K562 (cell line): ENCODE data around the gene SHANK3. TPM values are rescaled to one million over a fixed set of nuclear protein-coding genes. Genes with fewer than 3 reads are reported as not detected.

Experiments used
- ATAC-seq: fragments of 200-7000 bp; cut with Tn5 transposase; 3 replicates; pipeline ENCODE4 v1.9.1; 2020; ENCODE audit warnings: moderate library complexity
- BruUV-seq: library from RNA; stranded (reverse); fragments of 400-500 nt; replicated peaks from 2 replicates; lab custom pipeline; 2021; lab: Mats Ljungman, UMichigan
- CTCF ChIA-PET: fragments of 300-600 bp; formaldehyde crosslinking; extraction: SDS; loops from one replicate; lab custom pipeline; 2021; ENCODE audit warnings: low intra/inter-chr PET ratio; lab: Yijun Ruan, JAX
- POLR2A ChIA-PET: fragments of 300-600, 350-650 bp; sonication (Branson Sonifier 250); formaldehyde crosslinking; extraction: SDS; loops from one replicate; lab custom pipeline; 2021; ENCODE audit warnings: antibody characterized with exemption, inconsistent platforms; lab: Yijun Ruan, JAX
- DNase-seq, 4 experiments: peaks; one replicate each; pipeline versions ENCODE4 v3.0.0 to v3.0.0-alpha.2; 2011 to 2018; ENCODE audit warnings: low spot score in 3 of 4, mixed read lengths in 3 of 4; ENCODE audit errors: extremely low read depth in 1 of 4
- FAIRE-seq: peaks from 2 replicates; lab custom pipeline; 2011; peaks lifted over from hg19 to GRCh38; lab: Jason Lieb, UNC
- H2AFZ ChIP-seq: 2 replicates; pipeline ENCODE4 v1.6.0; 2011; ENCODE audit warnings: low read depth, low read length, control low read depth, inconsistent platforms
- H3K27ac ChIP-seq: fragments of 200-600 bp; 3 replicates; pipeline ENCODE4 v1.8.0; 2011; ENCODE audit warnings: low read depth, mild to moderate bottlenecking, control low read depth, inconsistent platforms, low read length, moderate library complexity, mixed read lengths; ENCODE audit errors: extremely low read depth
- H3K27me3 ChIP-seq, 2 experiments: fragments of 300-600 bp in 1 of 2; 2 replicates in 1 of 2; 3 replicates in 1 of 2; pipeline versions ENCODE4 v1.6.0 to v1.8.0; 2011; ENCODE audit warnings: inconsistent platforms in 2 of 2, low read length in 2 of 2, mild to moderate bottlenecking in 1 of 2, mixed read lengths in 1 of 2, moderate library complexity in 1 of 2; ENCODE audit not compliant: control insufficient read depth in 2 of 2, insufficient read depth in 2 of 2
- H3K36me3 ChIP-seq: fragments of 300-600 bp; 3 replicates; pipeline ENCODE4 v1.8.0; 2011; ENCODE audit warnings: mild to moderate bottlenecking, low read length, inconsistent platforms; ENCODE audit not compliant: control insufficient read depth, insufficient read depth
- H3K4me1 ChIP-seq, 2 experiments: fragments of 200-600 bp in 1 of 2; replicated peaks in 1 of 2; 2 replicates in 1 of 2; 3 replicates in 1 of 2; pipeline versions ENCODE4 v1.5.1 to v1.8.0; 2011; ENCODE audit warnings: inconsistent platforms in 2 of 2, low read length in 2 of 2, mild to moderate bottlenecking in 1 of 2, mixed read lengths in 1 of 2, moderate library complexity in 1 of 2; ENCODE audit not compliant: control insufficient read depth in 2 of 2, insufficient read depth in 2 of 2
- H3K4me2 ChIP-seq: 2 replicates; pipeline ENCODE4 v1.6.1; 2011; ENCODE audit warnings: low read length, control low read depth, inconsistent platforms, mixed read lengths; ENCODE audit not compliant: insufficient read depth
- H3K4me3 ChIP-seq: fragments of 200-600 bp; sonication (generic), shearing (Covaris generic); 2 replicates; pipeline ENCODE4 v1.5.1; 2016; ENCODE audit warnings: control low read depth, inconsistent platforms
- H3K79me2 ChIP-seq: fragments of 200-600 bp; 3 replicates; pipeline ENCODE4 v1.8.0; 2011; ENCODE audit warnings: low read length, inconsistent platforms; ENCODE audit not compliant: control insufficient read depth, insufficient read depth
- H3K9ac ChIP-seq, 2 experiments: 2 replicates each; pipeline versions ENCODE4 v1.6.0 to v1.6.1; 2011; ENCODE audit warnings: low read depth in 2 of 2, low read length in 2 of 2, control low read depth in 1 of 2, inconsistent platforms in 1 of 2, mild to moderate bottlenecking in 1 of 2, mixed read lengths in 1 of 2; ENCODE audit not compliant: insufficient read depth in 1 of 2
- H3K9me1 ChIP-seq: one replicate; pipeline ENCODE4 v1.6.0; 2011; ENCODE audit warnings: inconsistent platforms, mild to moderate bottlenecking, low read length, moderate library complexity; ENCODE audit not compliant: control insufficient read depth, insufficient read depth
- H3K9me3 ChIP-seq: replicated peaks from 2 replicates; pipeline ENCODE4 v1.5.1; 2011; ENCODE audit warnings: low read depth, low read length, inconsistent platforms; ENCODE audit not compliant: control insufficient read depth, insufficient read depth
- H4K20me1 ChIP-seq: replicated peaks from 2 replicates; pipeline ENCODE4 v1.6.1; 2011; ENCODE audit warnings: low read length, inconsistent platforms, mixed read lengths; ENCODE audit not compliant: control insufficient read depth, insufficient read depth
- ARID1B ChIP-seq: fragments of 450-650 bp; IDR thresholded peaks from 2 replicates; pipeline ENCODE4 v1.6.1; 2016; ENCODE audit warnings: antibody characterized with exemption, mild to moderate bottlenecking, inconsistent platforms
- BRD9 ChIP-seq: fragments of 450-650 bp; IDR thresholded peaks from 2 replicates; pipeline ENCODE4 v1.6.1; 2018; ENCODE audit warnings: low read depth; ENCODE audit not compliant: partially characterized antibody
- BRF2 ChIP-seq: IDR thresholded peaks from 3 replicates; pipeline ENCODE4 v1.6.1; 2011; ENCODE audit warnings: borderline replicate concordance, mild to moderate bottlenecking; ENCODE audit not compliant: insufficient read length, insufficient read depth
- CSDE1 ChIP-seq, 2 experiments: fragments of 450-650 bp; IDR thresholded peaks; 2 replicates each; pipeline ENCODE4 v1.6.1; 2016; ENCODE audit warnings: mild to moderate bottlenecking in 1 of 2
- CXXC5 ChIP-seq: fragments of 250-450 bp; sonication (Bioruptor Pico); IDR thresholded peaks from 2 replicates; pipeline ENCODE4 v1.8.0; 2022; ENCODE audit warnings: inconsistent platforms, mild to moderate bottlenecking, moderate library complexity
- DIDO1 ChIP-seq: fragments of 450-650 bp; IDR thresholded peaks from 2 replicates; pipeline ENCODE4 v1.6.1; 2016; ENCODE audit warnings: low read depth, missing biosample characterization, missing genetic modification characterization
- E4F1 ChIP-seq: fragments of 250-450 bp; sonication (Bioruptor Pico); IDR thresholded peaks from 2 replicates; pipeline ENCODE4 v1.5.0; 2021; ENCODE audit warnings: mild to moderate bottlenecking, borderline replicate concordance
- FOXA3 ChIP-seq, 2 experiments: fragments of 450-650 bp in 1 of 2; sonication (generic) in 1 of 2; formaldehyde crosslinking; IDR thresholded peaks in 1 of 2; conservative IDR thresholded peaks in 1 of 2; 2 replicates each; pipeline versions ENCODE4 v1.4.0 to v1.8.0; 2020 to 2022; ENCODE audit warnings: mild to moderate bottlenecking in 2 of 2, missing genetic modification reagents in 1 of 2
- HNRNPK ChIP-seq: fragments of 200-400 bp; formaldehyde crosslinking; IDR thresholded peaks from one replicate; pipeline ENCODE4 v1.6.1; 2018; ENCODE audit warnings: mild to moderate bottlenecking, low read depth, low read length; ENCODE audit not compliant: poor library complexity, severe bottlenecking
- IRF1 ChIP-seq: sonication (generic); formaldehyde crosslinking; IDR thresholded peaks from 2 replicates; pipeline ENCODE4 v1.8.0; 2022; ENCODE audit warnings: missing genetic modification reagents, mild to moderate bottlenecking, borderline replicate concordance
- MAFG ChIP-seq: fragments of 450-650 bp; conservative IDR thresholded peaks from 2 replicates; pipeline ENCODE4 v1.6.1; 2016; ENCODE audit warnings: missing genetic modification characterization, missing compliant biosample characterization
- MCM7 ChIP-seq, 2 experiments: fragments of 450-650 bp; IDR thresholded peaks; 2 replicates each; pipeline ENCODE4 v1.6.1; 2016 to 2018
- NFXL1 ChIP-seq: fragments of 450-650 bp; formaldehyde crosslinking; IDR thresholded peaks from 2 replicates; pipeline ENCODE4 v1.4.0; 2021; ENCODE audit warnings: mild to moderate bottlenecking
- THRB ChIP-seq: fragments of 450-650 bp; formaldehyde crosslinking; conservative IDR thresholded peaks from 2 replicates; pipeline ENCODE4 v1.4.0; 2022; ENCODE audit warnings: mild to moderate bottlenecking, missing genetic modification characterization
- ZBED1 ChIP-seq: IDR thresholded peaks from 2 replicates; pipeline ENCODE4 v1.6.1; 2014
- ZBTB8A ChIP-seq: fragments of 450-650 bp; IDR thresholded peaks from 2 replicates; pipeline ENCODE4 v1.6.1; 2018; ENCODE audit warnings: mild to moderate bottlenecking, moderate library complexity; ENCODE audit not compliant: partially characterized antibody
- ZKSCAN8 ChIP-seq: fragments of 200-800 bp; sonication (Bioruptor generic); IDR thresholded peaks from 2 replicates; pipeline ENCODE4 v1.6.1; 2016; ENCODE audit warnings: missing genetic modification characterization, missing compliant biosample characterization
- ZNF3 ChIP-seq: fragments of 250-450 bp; sonication (Bioruptor Pico); IDR thresholded peaks from 2 replicates; pipeline ENCODE4 v1.5.0; 2021; ENCODE audit warnings: mild to moderate bottlenecking, moderate library complexity
- ZNF431 ChIP-seq: sonication (generic); formaldehyde crosslinking; IDR thresholded peaks from 2 replicates; pipeline ENCODE4 v1.8.0; 2022; ENCODE audit warnings: mild to moderate bottlenecking, missing genetic modification reagents
- WGBS: fragments of 100-300 bp; shearing (Covaris generic); methylation state at CpG from one replicate; pipeline ENCODE4 v1.1.6; 2016; ENCODE audit warnings: low coverage, mixed read lengths; ENCODE audit not compliant: insufficient coverage; ENCODE audit errors: missing lambda C conversion rate; 5-methylcytosine and 5-hydroxymethylcytosine counted together
- in situ Hi-C: fragments of 300-500 bp; cut with MboI; formaldehyde crosslinking; loops from 4 replicates; pipeline ENCODE4 v1.15.0; 2018; ENCODE audit warnings: inconsistent platforms, mixed read lengths
- intact Hi-C: fragments of 100-400 bp; cut with micrococcal nuclease; formaldehyde crosslinking; loops from 2 replicates; pipeline ENCODE4 v1.14.2; 2022
- polyA plus RNA-seq, 8 experiments: library from polyadenylated mRNA; depleted of rRNA in 4 of 8; stranded (reverse) in 5 of 8; unstranded in 3 of 8; fragments of >200 nt; fragmentation: Nextera tagmentation in 2 of 8; fragmentation: Illumina TruSeq in 1 of 8; extraction: Ambion mirVana in 2 of 8; extraction: Trizol in 1 of 8; gene quantifications; 2 replicates each; pipeline versions ENCODE4 v1.2.1 to v1.2.3, GENCODE V29; 2011 to 2014; ENCODE audit warnings: inconsistent platforms in 1 of 8, missing spikeins in 1 of 8
- total RNA-seq, 7 experiments: library from RNA; depleted of rRNA in 6 of 7; stranded (reverse); fragments of >200 nt in 6 of 7; fragmentation: Illumina TruSeq in 2 of 7; extraction: Trizol in 2 of 7; gene quantifications; 2 replicates each; pipeline versions ENCODE4 v1.2.1 to v1.2.3, GENCODE V29; 2011 to 2021; ENCODE audit warnings: low replicate concordance in 1 of 7

SHANK3 gene
- total and polyA plus RNA-seq, 9 of the 15 experiments (the other 6 are each of a cell fraction or from before 2014, with no cell fraction given) = 0.01 to 0.07 (median 0.03) TPM; not detected in 6

DNA sequence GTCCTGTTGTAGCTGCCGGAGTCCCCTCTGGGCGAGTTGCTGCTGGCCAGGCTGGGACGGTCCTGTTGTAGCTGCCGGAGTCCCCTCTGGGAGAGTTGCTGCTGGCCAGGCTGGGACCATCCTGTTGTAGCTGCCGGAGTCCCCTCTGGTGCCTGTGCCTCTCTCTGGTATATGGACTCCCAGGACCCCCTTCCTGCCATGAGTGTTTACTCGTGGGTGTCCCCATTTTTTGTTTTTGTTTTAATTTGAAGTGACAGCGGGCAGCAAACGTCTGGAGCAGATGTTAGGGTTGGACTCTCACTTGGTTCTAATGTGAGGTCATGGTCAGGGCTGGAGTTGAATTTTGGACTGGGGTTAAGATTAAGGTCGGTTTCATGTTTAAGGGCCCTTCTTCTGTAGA lies 14.2 kb downstream of the SHANK3 start:
- H3K27ac ChIP-seq = no peak overlapping the region
- intact Hi-C loops (no loop called here), in situ Hi-C loops (no loop called here)
- no peak overlapping the region for H2AFZ ChIP-seq
- BruUV-seq = no TSS peak
- CTCF ChIA-PET = interaction anchor here (0.9 kb wide), 1 partner anchor 110 kb away, joined by 4 read pairs; no protein-coding TSS in a partner anchor
- peaks cover 3 to 27% of the 10 kb centered on the region in 2 experiments; a peak in 4 of 5 replicates for H3K27me3 ChIP-seq
- no peaks in the 10 kb centered on the region; a peak in 1 of 5 replicates for H3K4me1 ChIP-seq
- H3K9me1 ChIP-seq = no peaks in the 10 kb centered on the region
- H3K9ac ChIP-seq = no peak overlapping the region
- no peak overlapping the region for H3K4me3 ChIP-seq
- POLR2A ChIA-PET = interaction anchor here (0.5 kb wide), 1 partner anchor 50 kb away, joined by 3 read pairs; no protein-coding TSS in a partner anchor
- no peaks in the 10 kb centered on the region for H3K36me3 ChIP-seq
- FAIRE-seq = no peak
- H3K9me3 ChIP-seq = no peaks in the 10 kb centered on the region; the same call in 1 of the 2 replicates
- TF ChIP-seq E4F1 = no peak
- TF ChIP-seq DIDO1 (tag) = no peak
- no peak for TF ChIP-seq ZKSCAN8
- TF ChIP-seq BRD9 = no peak
- no peak for TF ChIP-seq THRB (CRISPR knock-in tag)
- TF ChIP-seq CXXC5 (CRISPR knock-in tag) = no peak
- no peak for TF ChIP-seq ZBTB8A
- TF ChIP-seq MAFG (tag) = no peak
- TF ChIP-seq ARID1B = no peak
- no peak for TF ChIP-seq ZNF3 (CRISPR knock-in tag)
- no peak for TF ChIP-seq CSDE1 (IDR thresholded peaks at IDR 0.05)
- TF ChIP-seq IRF1 = no peak
- TF ChIP-seq MCM7 (IDR thresholded peaks at IDR 0.05) = no peak
- TF ChIP-seq ZNF431 (CRISPR knock-in tag) = no peak
- TF ChIP-seq HNRNPK = no peak
- TF ChIP-seq BRF2 = no peak
- TF ChIP-seq NFXL1 = no peak
- no peak for TF ChIP-seq ZBED1
- no peak for TF ChIP-seq FOXA3 (CRISPR knock-in tag; conservative IDR thresholded peaks at IDR 0.05 in 1 of 2, IDR thresholded peaks at IDR 0.05 in 1 of 2)
- no peak for DNase-seq
- H3K4me2 ChIP-seq = no peak overlapping the region
- no peak for ATAC-seq
- H3K79me2 ChIP-seq = no peaks in the 10 kb centered on the region
- H4K20me1 ChIP-seq = no peaks in the 10 kb centered on the region
- WGBS = 0% methylated on average over 7 of the region's 9 CpGs
